ENCODE results near the gene POLR2F. TPM values are rescaled to one million over a fixed set of nuclear protein-coding genes. Genes with fewer than 3 reads are reported as not detected.

Gene POLR2F
- polyA plus RNA-seq, 1 of the 3 experiments (the other 2 are of a cell fraction), result 255 TPM

DNA sequence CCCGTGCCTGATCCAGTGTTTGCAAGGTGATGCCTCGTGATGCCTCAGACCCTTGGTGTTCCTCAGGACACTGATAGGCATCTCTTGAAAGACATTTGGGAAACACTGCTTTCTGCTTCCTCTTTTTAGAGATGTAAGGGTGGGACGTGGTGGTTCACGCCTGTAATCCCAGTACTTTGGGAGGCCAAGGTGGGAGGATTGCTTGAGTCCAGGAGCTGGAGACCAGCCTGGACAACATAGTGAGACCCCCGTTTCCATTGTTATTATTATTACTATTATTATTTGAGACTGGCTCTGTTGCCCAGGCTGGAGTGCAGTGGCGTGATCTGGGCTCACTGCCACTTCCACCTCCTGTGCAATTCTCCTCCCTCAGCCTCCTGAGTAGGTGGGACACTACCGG is 37.4 kb downstream of the POLR2F start:
- no peak for DNase-seq
- ChIA-PET CTCF (interaction anchor here (1.0 kb wide), 1 partner anchor 10 kb away, joined by 3 read pairs; no protein-coding TSS in a partner anchor), POLR2A (no interaction called here)
- H4K20me1 ChIP-seq (ENCODE audit: insufficient read depth), result no peaks in the 10 kb centered on the region
- no peak overlapping the region for H3K27ac ChIP-seq (ENCODE audit: low read depth in 2 of 2, low read length in 1 of 2)
- H3K4me2 ChIP-seq, result no peak overlapping the region
- no peak overlapping the region for H3K9ac ChIP-seq
- H3K9me2 ChIP-seq, result no peaks in the 10 kb centered on the region
- H3K36me3 ChIP-seq (replicated peaks in 1 of 2; ENCODE audit: control insufficient read depth in 1 of 2, insufficient read depth in 2 of 2, low read length in 1 of 2), result no peaks in the 10 kb centered on the region
- no peak for TF ChIP-seq ZBTB33 (IDR thresholded peaks at IDR 0.05; ENCODE audit: borderline replicate concordance, low read depth)
- TF ChIP-seq MXI1 (IDR thresholded peaks at IDR 0.05; ENCODE audit: low read depth, low read length), result no peak
- TF ChIP-seq MAX (IDR thresholded peaks at IDR 0.05; ENCODE audit: low read depth), result no peak
- TF ChIP-seq, protein P1, sequence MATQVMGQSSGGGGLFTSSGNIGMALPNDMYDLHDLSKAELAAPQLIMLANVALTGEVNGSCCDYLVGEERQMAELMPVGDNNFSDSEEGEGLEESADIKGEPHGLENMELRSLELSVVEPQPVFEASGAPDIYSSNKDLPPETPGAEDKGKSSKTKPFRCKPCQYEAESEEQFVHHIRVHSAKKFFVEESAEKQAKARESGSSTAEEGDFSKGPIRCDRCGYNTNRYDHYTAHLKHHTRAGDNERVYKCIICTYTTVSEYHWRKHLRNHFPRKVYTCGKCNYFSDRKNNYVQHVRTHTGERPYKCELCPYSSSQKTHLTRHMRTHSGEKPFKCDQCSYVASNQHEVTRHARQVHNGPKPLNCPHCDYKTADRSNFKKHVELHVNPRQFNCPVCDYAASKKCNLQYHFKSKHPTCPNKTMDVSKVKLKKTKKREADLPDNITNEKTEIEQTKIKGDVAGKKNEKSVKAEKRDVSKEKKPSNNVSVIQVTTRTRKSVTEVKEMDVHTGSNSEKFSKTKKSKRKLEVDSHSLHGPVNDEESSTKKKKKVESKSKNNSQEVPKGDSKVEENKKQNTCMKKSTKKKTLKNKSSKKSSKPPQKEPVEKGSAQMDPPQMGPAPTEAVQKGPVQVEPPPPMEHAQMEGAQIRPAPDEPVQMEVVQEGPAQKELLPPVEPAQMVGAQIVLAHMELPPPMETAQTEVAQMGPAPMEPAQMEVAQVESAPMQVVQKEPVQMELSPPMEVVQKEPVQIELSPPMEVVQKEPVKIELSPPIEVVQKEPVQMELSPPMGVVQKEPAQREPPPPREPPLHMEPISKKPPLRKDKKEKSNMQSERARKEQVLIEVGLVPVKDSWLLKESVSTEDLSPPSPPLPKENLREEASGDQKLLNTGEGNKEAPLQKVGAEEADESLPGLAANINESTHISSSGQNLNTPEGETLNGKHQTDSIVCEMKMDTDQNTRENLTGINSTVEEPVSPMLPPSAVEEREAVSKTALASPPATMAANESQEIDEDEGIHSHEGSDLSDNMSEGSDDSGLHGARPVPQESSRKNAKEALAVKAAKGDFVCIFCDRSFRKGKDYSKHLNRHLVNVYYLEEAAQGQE (IDR thresholded peaks at IDR 0.05; ENCODE audit: low read depth, low read length), result no peak
- TF ChIP-seq USF2 (IDR thresholded peaks at IDR 0.05; ENCODE audit: borderline replicate concordance, low read depth, low read length), result no peak
- TF ChIP-seq RAD21 (IDR thresholded peaks at IDR 0.05; ENCODE audit: low read length), result no peak
- TF ChIP-seq USF1 (IDR thresholded peaks at IDR 0.05; ENCODE audit: borderline replicate concordance, low read depth), result no peak
- TF ChIP-seq FOXJ3 (CRISPR knock-in tag; IDR thresholded peaks at IDR 0.05), result no peak
- TF ChIP-seq CHD2 (IDR thresholded peaks at IDR 0.05; ENCODE audit: low read length, partially characterized antibody), result no peak
- TF ChIP-seq CTCF (IDR thresholded peaks at IDR 0.05), result no peak
- TF ChIP-seq SMC3 (IDR thresholded peaks at IDR 0.05; ENCODE audit: low read depth, low read length), result no peak
- TF ChIP-seq FOSL2 (IDR thresholded peaks at IDR 0.05; ENCODE audit: borderline replicate concordance, low read depth), result no peak
- TF ChIP-seq PBX3 (IDR thresholded peaks at IDR 0.05), result no peak
- no peak for TF ChIP-seq TEAD4 (IDR thresholded peaks at IDR 0.05; ENCODE audit: borderline replicate concordance, insufficient read depth)
- TF ChIP-seq NFIC (IDR thresholded peaks at IDR 0.05; ENCODE audit: borderline replicate concordance), result no peak
- WGBS (ENCODE audit: low lambda C conversion rate), result 86% methylated on average over 6 of the region's 7 CpGs
- no peaks in the 10 kb centered on the region for H3F3A ChIP-seq (replicated peaks; ENCODE audit: insufficient read depth)
- H3K4me3 ChIP-seq (ENCODE audit: low read depth in 2 of 2, low read length in 1 of 2), result no peak overlapping the region
- H2AFZ ChIP-seq (ENCODE audit: low read depth), result no peak overlapping the region
- no peaks in the 10 kb centered on the region for H3K79me2 ChIP-seq (ENCODE audit: insufficient read depth)
- H3K9me3 ChIP-seq, result no peaks in the 10 kb centered on the region
- H3K27me3 ChIP-seq (ENCODE audit: insufficient read depth), result no peaks in the 10 kb centered on the region
- no peaks in the 10 kb centered on the region; a peak in 1 of 4 replicates for H3K4me1 ChIP-seq (ENCODE audit: control insufficient read depth in 1 of 2, insufficient read depth in 2 of 2, low read depth in 1 of 2, low read length in 1 of 2)
